HG02678 (cell line): ENCODE results near the gene PCNT.

ENCODE experiments used
- ATAC-seq: cut with Tn5 transposase; IDR thresholded peaks from one replicate; pipeline ENCODE4 v1.9.1; 2021; ENCODE audit warnings: mild to moderate bottlenecking, moderate library complexity; ENCODE audit not compliant: unreplicated experiment

Gene PCNT

GRCh38 chr21:46323710-46324389, at the start of gene PCNT, which contains the start of gene C21orf58:
TSS of gene PCNT (plus strand) at chr21:46324156. CDS start at chr21:46324229, 73 bp downstream.
TSS of gene C21orf58 (minus strand) at chr21:46323870. CDS start at chr21:46322738, 1,132 bp downstream.
- peak; percentile 85 for ATAC-seq

- no peak for ATAC-seq
Measured at GRCh38 chr21:46274797-46275390, 49.1 kb upstream of the PCNT start.

- no peak for ATAC-seq
Measured at GRCh38 chr21:46284077-46284644, 39.8 kb upstream of the PCNT start.

- no peak for ATAC-seq
Measured at GRCh38 chr21:46284733-46285132, 39.2 kb upstream of the PCNT start.

- no peak for ATAC-seq
Measured at GRCh38 chr21:46285206-46285661, 38.7 kb upstream of the PCNT start, which contains the start of gene MCM3AP. TSS of gene MCM3AP (minus strand) at chr21:46285611. CDS start at chr21:46285286, 325 bp downstream.

- ATAC-seq: peak; percentile 89
Measured at GRCh38 chr21:46285761-46286647, 38.0 kb upstream of the PCNT start, which contains the start of gene YBEY. TSS of gene YBEY (plus strand) at chr21:46286342. CDS start at chr21:46286914, 572 bp downstream.

GRCh38 chr21:46286648-46287002, 37.3 kb upstream of the PCNT start:
- no peak for ATAC-seq

GRCh38 chr21:46287541-46287940, 36.4 kb upstream of the PCNT start:
- ATAC-seq: no peak

GRCh38 chr21:46289655-46290179, 34.2 kb upstream of the PCNT start:
- no peak for ATAC-seq

- ATAC-seq: no peak
Measured at GRCh38 chr21:46291561-46291960, 32.4 kb upstream of the PCNT start.

GRCh38 chr21:46294647-46295176, 29.2 kb upstream of the PCNT start:
- no peak for ATAC-seq

GRCh38 chr21:46295177-46295770, 28.7 kb upstream of the PCNT start:
- no peak for ATAC-seq

GRCh38 chr21:46295996-46296752, 27.8 kb upstream of the PCNT start:
- ATAC-seq: peak; percentile 72

- no peak for ATAC-seq
Measured at GRCh38 chr21:46297338-46298271, 26.4 kb upstream of the PCNT start.

GRCh38 chr21:46299167-46299566, 24.8 kb upstream of the PCNT start:
- ATAC-seq: no peak

GRCh38 chr21:46301759-46302158, 22.2 kb upstream of the PCNT start:
- ATAC-seq: no peak

- no peak for ATAC-seq
Measured at GRCh38 chr21:46304437-46304836, 19.5 kb upstream of the PCNT start.

GRCh38 chr21:46304955-46305354, 19.0 kb upstream of the PCNT start:
- ATAC-seq: no peak
